GM12892 (cell line): ENCODE data around the gene DHX32.
"Not testable (repeated sequence)": the region's sequence is repeated elsewhere in the genome, so short reads cannot be mapped to it uniquely, and the experiment has no call there.

ENCODE experiments used
- POLR2A ChIP-seq: IDR thresholded peaks from 2 replicates; pipeline ENCODE4 v1.6.1; 2011; ENCODE audit warnings: low read depth, low read length, control low read depth
- TAF1 ChIP-seq: IDR thresholded peaks from 2 replicates; pipeline ENCODE4 v1.6.1; 2011; ENCODE audit warnings: low read depth, mild to moderate bottlenecking, control low read depth, low read length, borderline replicate concordance

GRCh38 chr10:125889441-125889840 is 8.3 kb upstream of the DHX32 start:
- TF ChIP-seq POLR2A, TAF1: not testable (repeated sequence)
